GM12878 (cell line): Measurements from ENCODE around the gene KRT78.

Source experiments
- EZH2 ChIP-seq: IDR thresholded peaks from 2 replicates; pipeline ENCODE4 v1.6.1; 2012; ENCODE audit warnings: low read depth, mild to moderate bottlenecking, control low read depth, inconsistent platforms, low read length, borderline replicate concordance; ENCODE audit not compliant: control insufficient read depth
- NFYB ChIP-seq: IDR thresholded peaks from 2 replicates; pipeline ENCODE4 v1.6.1; 2011; ENCODE audit warnings: low read depth, mild to moderate bottlenecking, low read length, improper control_type of control experiment, moderate library complexity; ENCODE audit not compliant: insufficient read depth
- POLR2A ChIP-seq: IDR thresholded peaks from 2 replicates; pipeline ENCODE4 v1.6.1; 2011; ENCODE audit warnings: low read depth, mild to moderate bottlenecking, low read length
- SMC3 ChIP-seq: IDR thresholded peaks from 2 replicates; pipeline ENCODE4 v1.6.1; 2011; ENCODE audit warnings: low read length, improper control_type of control experiment, borderline replicate concordance
- SREBF2 ChIP-seq: IDR thresholded peaks from 2 replicates; pipeline ENCODE4 v1.6.1; 2012; ENCODE audit warnings: mild to moderate bottlenecking, low read length
- TAF1 ChIP-seq: IDR thresholded peaks from 2 replicates; pipeline ENCODE4 v1.6.1; 2011; ENCODE audit warnings: mild to moderate bottlenecking, low read depth, low read length, borderline replicate concordance
- TBL1XR1 ChIP-seq: IDR thresholded peaks from 2 replicates; pipeline ENCODE4 v1.6.1; 2012; ENCODE audit warnings: low read depth, low read length, improper control_type of control experiment
- TF ChIP-seq, protein P1 (sequence below), 3 experiments: IDR thresholded peaks in 2 of 3; conservative IDR thresholded peaks in 1 of 3; 2 replicates each; pipeline ENCODE4 v1.5.1; 2011; ENCODE audit warnings: low read depth in 3 of 3, low read length in 3 of 3, mild to moderate bottlenecking in 3 of 3, control low read depth in 2 of 3, moderate library complexity in 2 of 3, inconsistent platforms in 1 of 3, mixed read lengths in 1 of 3; ENCODE audit not compliant: control insufficient read depth in 2 of 3, insufficient read depth in 1 of 3; ENCODE audit errors: extremely low read depth in 1 of 3

DNA sequence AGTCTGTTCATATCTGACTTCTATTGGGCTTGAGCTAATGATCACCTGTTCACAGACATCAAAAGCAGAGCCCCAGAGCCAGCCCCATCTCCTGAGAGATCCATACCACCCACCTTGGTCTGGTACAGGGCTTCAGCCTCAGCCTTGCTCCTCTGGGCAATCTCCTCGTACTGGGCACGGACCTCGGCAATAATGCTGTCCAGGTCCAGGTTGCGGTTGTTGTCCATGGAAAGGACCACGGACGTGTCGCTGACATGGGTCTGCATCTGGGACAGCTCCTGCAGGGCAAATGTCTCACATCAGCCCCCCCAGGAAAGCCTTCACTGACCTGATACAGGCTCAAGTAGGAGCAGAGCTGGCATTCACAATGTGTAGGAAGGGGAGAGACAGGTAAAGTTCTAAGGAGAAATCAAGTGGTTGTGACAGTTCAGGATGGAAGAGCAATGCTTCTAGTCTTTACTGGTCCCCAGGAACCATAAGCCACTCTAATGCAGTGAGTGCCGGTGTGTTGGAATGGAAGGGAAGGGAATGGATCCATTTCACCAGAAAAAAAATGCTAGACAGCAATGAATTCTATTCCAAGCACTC, 40.1 kb downstream of the KRT78 start:
- TF ChIP-seq SMC3 = no peak
- TF ChIP-seq, protein P1, sequence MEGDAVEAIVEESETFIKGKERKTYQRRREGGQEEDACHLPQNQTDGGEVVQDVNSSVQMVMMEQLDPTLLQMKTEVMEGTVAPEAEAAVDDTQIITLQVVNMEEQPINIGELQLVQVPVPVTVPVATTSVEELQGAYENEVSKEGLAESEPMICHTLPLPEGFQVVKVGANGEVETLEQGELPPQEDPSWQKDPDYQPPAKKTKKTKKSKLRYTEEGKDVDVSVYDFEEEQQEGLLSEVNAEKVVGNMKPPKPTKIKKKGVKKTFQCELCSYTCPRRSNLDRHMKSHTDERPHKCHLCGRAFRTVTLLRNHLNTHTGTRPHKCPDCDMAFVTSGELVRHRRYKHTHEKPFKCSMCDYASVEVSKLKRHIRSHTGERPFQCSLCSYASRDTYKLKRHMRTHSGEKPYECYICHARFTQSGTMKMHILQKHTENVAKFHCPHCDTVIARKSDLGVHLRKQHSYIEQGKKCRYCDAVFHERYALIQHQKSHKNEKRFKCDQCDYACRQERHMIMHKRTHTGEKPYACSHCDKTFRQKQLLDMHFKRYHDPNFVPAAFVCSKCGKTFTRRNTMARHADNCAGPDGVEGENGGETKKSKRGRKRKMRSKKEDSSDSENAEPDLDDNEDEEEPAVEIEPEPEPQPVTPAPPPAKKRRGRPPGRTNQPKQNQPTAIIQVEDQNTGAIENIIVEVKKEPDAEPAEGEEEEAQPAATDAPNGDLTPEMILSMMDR (IDR thresholded peaks at IDR 0.05 in 2 of 3, conservative IDR thresholded peaks at IDR 0.05 in 1 of 3; ENCODE audit: control insufficient read depth in 2 of 3, extremely low read depth in 1 of 3, insufficient read depth in 1 of 3, low read depth in 3 of 3, low read length in 3 of 3) = no peak
- TF ChIP-seq SREBF2 = no peak
- TF ChIP-seq POLR2A = no peak
- TF ChIP-seq NFYB = no peak
- TF ChIP-seq EZH2 = no peak
- TF ChIP-seq TAF1 = no peak
- no peak for TF ChIP-seq TBL1XR1
